Neural progenitor cell (in vitro differentiated cells): ENCODE results near the gene TBCEL. TPM values are rescaled to one million over a fixed set of nuclear protein-coding genes. Genes with fewer than 3 reads are reported as not detected.

Source experiments
- DNase-seq: peaks from one replicate; pipeline ENCODE4 v3.0.0-alpha.2; 2016; ENCODE audit warnings: low spot score
- H2AFZ ChIP-seq: fragments of 200-600 bp; sonication (generic); replicated peaks from 2 replicates; pipeline ENCODE4 v1.6.1; 2016; ENCODE audit warnings: antibody characterized with exemption
- H3F3A ChIP-seq: fragments of 200-600 bp; sonication (generic); 2 replicates; pipeline ENCODE4 v1.6.1; 2016; ENCODE audit warnings: antibody characterized with exemption, low read depth
- H3K27ac ChIP-seq: fragments of 200-600 bp; sonication (generic); 2 replicates; pipeline ENCODE4 v1.5.1; 2016; ENCODE audit warnings: mild to moderate bottlenecking
- H3K27me3 ChIP-seq: fragments of 200-600 bp; sonication (generic); 2 replicates; pipeline ENCODE4 v1.6.1; 2016; ENCODE audit warnings: mild to moderate bottlenecking, moderate library complexity
- H3K36me3 ChIP-seq: fragments of 200-600 bp; sonication (generic); 2 replicates; pipeline ENCODE4 v1.5.1; 2016
- H3K4me1 ChIP-seq: fragments of 200-600 bp; sonication (generic); 2 replicates; pipeline ENCODE4 v1.6.1; 2016; ENCODE audit warnings: mixed run types
- H3K4me2 ChIP-seq: fragments of 200-600 bp; sonication (generic); 2 replicates; pipeline ENCODE4 v1.6.1; 2016
- H3K4me3 ChIP-seq: fragments of 200-600 bp; sonication (generic); 2 replicates; pipeline ENCODE4 v1.5.1; 2016
- H3K79me2 ChIP-seq: fragments of 200-600 bp; sonication (generic); 2 replicates; pipeline ENCODE4 v1.6.1; 2016; ENCODE audit warnings: low read depth
- H3K9ac ChIP-seq: fragments of 200-600 bp; sonication (generic); 2 replicates; pipeline ENCODE4 v1.6.1; 2016
- H3K9me3 ChIP-seq: fragments of 200-600 bp; sonication (generic); 2 replicates; pipeline ENCODE4 v1.5.1; 2016; ENCODE audit warnings: low read depth
- H4K20me1 ChIP-seq: fragments of 200-600 bp; sonication (generic); 2 replicates; pipeline ENCODE4 v1.6.1; 2016; ENCODE audit warnings: low read depth
- H3K27ac Mint-ChIP-seq: 3 replicates; pipeline ENCODE4 v1.8.0; 2021; ENCODE audit warnings: mixed read lengths
- H3K27me3 Mint-ChIP-seq: 2 replicates; pipeline ENCODE4 v1.8.0; 2022; ENCODE audit warnings: low read depth, mild to moderate bottlenecking, inconsistent platforms, moderate library complexity, mixed read lengths; ENCODE audit not compliant: insufficient read depth
- H3K36me3 Mint-ChIP-seq: 3 replicates; pipeline ENCODE4 v1.8.0; 2021; ENCODE audit warnings: mixed read lengths
- H3K4me1 Mint-ChIP-seq: 3 replicates; pipeline ENCODE4 v1.8.0; 2021; ENCODE audit warnings: mixed read lengths
- H3K4me3 Mint-ChIP-seq: 3 replicates; pipeline ENCODE4 v1.8.0; 2021; ENCODE audit warnings: mild to moderate bottlenecking, moderate library complexity, mixed read lengths
- H3K9me3 Mint-ChIP-seq: 3 replicates; pipeline ENCODE4 v1.8.0; 2020; ENCODE audit warnings: mixed read lengths
- EZH2 ChIP-seq: fragments of 200-600 bp; sonication (generic); IDR thresholded peaks from 2 replicates; pipeline ENCODE4 v1.6.1; 2017; ENCODE audit warnings: antibody characterized with exemption, mild to moderate bottlenecking, moderate library complexity
- EZH2phosphoT487 ChIP-seq: fragments of 200-600 bp; sonication (generic); IDR thresholded peaks from 2 replicates; pipeline ENCODE4 v1.6.1; 2017; ENCODE audit warnings: antibody characterized with exemption
- total RNA-seq: library from RNA; depleted of rRNA; stranded (reverse); fragments of >200 nt; gene quantifications from 2 replicates; pipeline ENCODE4 v1.2.3, GENCODE V29; 2015; ENCODE audit warnings: low replicate concordance
- TF ChIP-seq, protein P1 (sequence below): fragments of 200-600 bp; sonication (generic); IDR thresholded peaks from 2 replicates; pipeline ENCODE4 v1.5.1; 2017; ENCODE audit warnings: antibody characterized with exemption, mild to moderate bottlenecking

Gene TBCEL
- total RNA-seq, 1 donor from 2014 or later = 22.3 TPM

GRCh38 chr11:121106812-121107211 is 82.9 kb downstream of the TBCEL start:
- H3K4me1 ChIP-seq = no peaks in the 10 kb centered on the region
- DNase-seq = no peak
- H3F3A ChIP-seq = no peaks in the 10 kb centered on the region
- peaks cover 5% of the 10 kb centered on the region for H3K27me3 ChIP-seq
- H3K36me3 ChIP-seq = no peaks in the 10 kb centered on the region
- H3K27ac ChIP-seq = no peak overlapping the region
- no peak overlapping the region for H2AFZ ChIP-seq
- Mint-ChIP-seq H3K36me3 (no peaks in the 10 kb centered on the region), H3K27me3 (no peaks in the 10 kb centered on the region), H3K27ac (no peak overlapping the region), H3K9me3 (no peaks in the 10 kb centered on the region), H3K4me1 (peaks cover 21% of the 10 kb centered on the region), H3K4me3 (no peak overlapping the region)
- no peak overlapping the region for H3K9ac ChIP-seq
- no peak overlapping the region for H3K4me3 ChIP-seq
- H3K4me2 ChIP-seq = no peak overlapping the region
- TF ChIP-seq EZH2 = no peak
- TF ChIP-seq, protein P1, sequence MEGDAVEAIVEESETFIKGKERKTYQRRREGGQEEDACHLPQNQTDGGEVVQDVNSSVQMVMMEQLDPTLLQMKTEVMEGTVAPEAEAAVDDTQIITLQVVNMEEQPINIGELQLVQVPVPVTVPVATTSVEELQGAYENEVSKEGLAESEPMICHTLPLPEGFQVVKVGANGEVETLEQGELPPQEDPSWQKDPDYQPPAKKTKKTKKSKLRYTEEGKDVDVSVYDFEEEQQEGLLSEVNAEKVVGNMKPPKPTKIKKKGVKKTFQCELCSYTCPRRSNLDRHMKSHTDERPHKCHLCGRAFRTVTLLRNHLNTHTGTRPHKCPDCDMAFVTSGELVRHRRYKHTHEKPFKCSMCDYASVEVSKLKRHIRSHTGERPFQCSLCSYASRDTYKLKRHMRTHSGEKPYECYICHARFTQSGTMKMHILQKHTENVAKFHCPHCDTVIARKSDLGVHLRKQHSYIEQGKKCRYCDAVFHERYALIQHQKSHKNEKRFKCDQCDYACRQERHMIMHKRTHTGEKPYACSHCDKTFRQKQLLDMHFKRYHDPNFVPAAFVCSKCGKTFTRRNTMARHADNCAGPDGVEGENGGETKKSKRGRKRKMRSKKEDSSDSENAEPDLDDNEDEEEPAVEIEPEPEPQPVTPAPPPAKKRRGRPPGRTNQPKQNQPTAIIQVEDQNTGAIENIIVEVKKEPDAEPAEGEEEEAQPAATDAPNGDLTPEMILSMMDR = no peak
- TF ChIP-seq EZH2phosphoT487 = no peak
- no peaks in the 10 kb centered on the region for H3K79me2 ChIP-seq
- H3K9me3 ChIP-seq = no peaks in the 10 kb centered on the region
- H4K20me1 ChIP-seq = no peaks in the 10 kb centered on the region

DNA sequence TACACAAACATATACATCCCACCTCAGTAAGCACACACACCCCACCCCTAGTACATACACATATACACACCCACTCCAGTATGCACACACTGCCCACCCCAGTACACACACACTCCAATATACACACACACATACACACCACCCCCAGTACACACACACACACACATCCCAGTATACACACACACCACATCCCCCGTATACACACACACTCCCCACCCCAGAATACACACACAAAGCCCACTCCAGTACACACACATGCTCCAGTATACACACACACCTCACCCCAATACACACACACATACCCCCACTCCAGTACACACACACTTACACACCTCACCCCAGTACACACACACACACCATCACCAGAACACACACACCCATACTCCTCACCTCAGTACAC is 84.5 kb downstream of the TBCEL start:
- H3K36me3 ChIP-seq = no peaks in the 10 kb centered on the region
- Mint-ChIP-seq H3K4me1 (peaks cover 34% of the 10 kb centered on the region), H3K36me3 (no peaks in the 10 kb centered on the region), H3K27ac (peak overlapping the region; percentile 5), H3K9me3 (no peaks in the 10 kb centered on the region), H3K4me3 (no peak overlapping the region), H3K27me3 (peaks cover 3% of the 10 kb centered on the region)
- no peak overlapping the region for H3K9ac ChIP-seq
- DNase-seq = no peak
- no peak overlapping the region for H2AFZ ChIP-seq
- H4K20me1 ChIP-seq = no peaks in the 10 kb centered on the region
- no peaks in the 10 kb centered on the region for H3K9me3 ChIP-seq
- no peak overlapping the region for H3K4me3 ChIP-seq
- H3K27me3 ChIP-seq = peaks cover 12% of the 10 kb centered on the region
- peaks cover 2% of the 10 kb centered on the region for H3K4me1 ChIP-seq
- TF ChIP-seq, protein P1 = no peak
- no peak for TF ChIP-seq EZH2
- no peak overlapping the region for H3K27ac ChIP-seq
- H3K4me2 ChIP-seq = no peak overlapping the region
- no peaks in the 10 kb centered on the region for H3F3A ChIP-seq
- H3K79me2 ChIP-seq = no peaks in the 10 kb centered on the region

DNA sequence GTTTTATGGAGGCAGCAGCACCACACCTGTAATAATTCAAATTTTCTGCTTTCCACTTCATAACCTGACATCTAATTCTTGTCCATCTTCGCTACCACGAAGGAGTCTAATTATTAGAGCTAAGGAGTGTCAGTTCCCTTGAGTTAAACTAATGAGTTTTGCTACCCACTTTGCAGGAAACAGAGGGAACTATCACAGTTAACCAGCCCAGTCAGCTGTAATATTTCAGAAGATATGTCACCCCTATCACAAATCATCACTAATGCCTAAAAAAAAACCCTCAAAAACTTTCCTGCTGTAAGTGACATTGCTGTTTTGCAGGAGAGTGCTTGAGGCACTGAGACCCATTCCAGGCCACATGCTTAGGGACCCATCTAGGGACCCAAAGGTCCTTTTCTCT is 85.6 kb downstream of the TBCEL start:
- Histone ChIP-seq H4K20me1 (no peaks in the 10 kb centered on the region), H3K4me3 (no peak overlapping the region), H3K36me3 (no peaks in the 10 kb centered on the region), H3K4me1 (peaks cover 6% of the 10 kb centered on the region), H3K9ac (no peak overlapping the region), H3K9me3 (no peaks in the 10 kb centered on the region), H2AFZ (no peak overlapping the region), H3K27me3 (peaks cover 12% of the 10 kb centered on the region), H3K27ac (no peak overlapping the region), H3K79me2 (no peaks in the 10 kb centered on the region), H3F3A (no peaks in the 10 kb centered on the region), H3K4me2 (no peak overlapping the region)
- Mint-ChIP-seq H3K36me3 (no peaks in the 10 kb centered on the region), H3K4me1 (peaks cover 39% of the 10 kb centered on the region), H3K27ac (no peak overlapping the region), H3K4me3 (no peak overlapping the region), H3K9me3 (no peaks in the 10 kb centered on the region), H3K27me3 (peaks cover 3% of the 10 kb centered on the region)
- TF ChIP-seq, protein P1 = no peak
- TF ChIP-seq EZH2 = no peak
- no peak for TF ChIP-seq EZH2phosphoT487
- DNase-seq = no peak
